HFFc6 (cell line): ENCODE data around the gene WLS. TPM values are rescaled to one million over a fixed set of nuclear protein-coding genes. Genes with fewer than 3 reads are reported as not detected.

Source experiments
- DNase-seq: peaks from one replicate; pipeline ENCODE4 v3.0.0-alpha.2; 2018
- H3K27ac Mint-ChIP-seq: 2 replicates; pipeline ENCODE4 v1.8.0; 2020; ENCODE audit warnings: mild to moderate bottlenecking, mixed read lengths
- H3K27me3 Mint-ChIP-seq: 2 replicates; pipeline ENCODE4 v1.8.0; 2021; ENCODE audit warnings: mild to moderate bottlenecking, moderate library complexity, mixed read lengths; ENCODE audit not compliant: insufficient read depth
- H3K36me3 Mint-ChIP-seq: 2 replicates; pipeline ENCODE4 v1.8.0; 2021; ENCODE audit warnings: low read depth, mixed read lengths
- H3K4me1 Mint-ChIP-seq: 2 replicates; pipeline ENCODE4 v1.8.0; 2020; ENCODE audit warnings: low read depth, mixed read lengths
- H3K4me3 Mint-ChIP-seq: 2 replicates; pipeline ENCODE4 v1.8.0; 2020; ENCODE audit warnings: mild to moderate bottlenecking, moderate library complexity, mixed read lengths
- H3K9me3 Mint-ChIP-seq: 2 replicates; pipeline ENCODE4 v1.8.0; 2020; ENCODE audit warnings: mild to moderate bottlenecking, mixed read lengths
- CTCF ChIP-seq: fragments of 200-600 bp; sonication (generic); IDR thresholded peaks from 2 replicates; pipeline ENCODE4 v1.5.0; 2021; ENCODE audit warnings: antibody characterized with exemption, mild to moderate bottlenecking
- total RNA-seq, 6 experiments: library from RNA; stranded (reverse); fragmentation: NEBNext Ultra II Directional; extraction: Animal tissue kit (Norgen Biotek cat#: 25700); gene quantifications; 2 replicates in 1 of 6; 3 replicates in 5 of 6; pipeline ENCODE4 v1.2.3, GENCODE V29; 2021

WLS gene
- total RNA-seq, 6 experiments from 2014 or later, result 39.4 to 52.0 (median 42.3) TPM

GRCh38 chr1:68147534-68148171, 84.7 kb downstream of the WLS start:
- H3K27me3 Mint-ChIP-seq, result no peaks in the 10 kb centered on the region
- H3K4me3 Mint-ChIP-seq, result no peak overlapping the region
- no peaks in the 10 kb centered on the region for H3K9me3 Mint-ChIP-seq
- H3K27ac Mint-ChIP-seq, result no peak overlapping the region
- DNase-seq, result no peak
- TF ChIP-seq CTCF, result no peak
- H3K36me3 Mint-ChIP-seq, result 0 out of 2 replicates have a peak, but pooled peaks cover 5% of the 10 kb centered on the region
- no peaks in the 10 kb centered on the region for H3K4me1 Mint-ChIP-seq

GRCh38 chr1:68145418-68146126, 86.8 kb downstream of the WLS start:
- no peak for DNase-seq
- Mint-ChIP-seq H3K4me3 (no peak overlapping the region), H3K4me1 (no peaks in the 10 kb centered on the region), H3K9me3 (no peaks in the 10 kb centered on the region), H3K27me3 (no peaks in the 10 kb centered on the region), H3K36me3 (0 out of 2 replicates have a peak, but pooled peaks cover 5% of the 10 kb centered on the region), H3K27ac (no peak overlapping the region)
- TF ChIP-seq CTCF, result no peak

- no peaks in the 10 kb centered on the region for H3K4me1 Mint-ChIP-seq
- DNase-seq, result no peak
- H3K9me3 Mint-ChIP-seq, result no peaks in the 10 kb centered on the region
- no peak overlapping the region for H3K27ac Mint-ChIP-seq
- H3K36me3 Mint-ChIP-seq, result 0 out of 2 replicates have a peak, but pooled peaks cover 5% of the 10 kb centered on the region
- no peak for TF ChIP-seq CTCF
- H3K27me3 Mint-ChIP-seq, result no peaks in the 10 kb centered on the region
- no peak overlapping the region for H3K4me3 Mint-ChIP-seq
Measured at GRCh38 chr1:68144856-68145255, 87.5 kb downstream of the WLS start.

GRCh38 chr1:68143633-68144032, 88.7 kb downstream of the WLS start:
- Mint-ChIP-seq H3K27me3 (no peaks in the 10 kb centered on the region), H3K36me3 (0 out of 2 replicates have a peak, but pooled peaks cover 5% of the 10 kb centered on the region), H3K27ac (no peak overlapping the region), H3K4me1 (no peaks in the 10 kb centered on the region), H3K9me3 (no peaks in the 10 kb centered on the region), H3K4me3 (no peak overlapping the region)
- DNase-seq, result no peak
- no peak for TF ChIP-seq CTCF

- Mint-ChIP-seq H3K36me3 (peaks cover 8% of the 10 kb centered on the region; the same call in 1 of the 2 replicates), H3K27ac (no peak overlapping the region), H3K27me3 (no peaks in the 10 kb centered on the region), H3K4me1 (no peaks in the 10 kb centered on the region), H3K4me3 (no peak overlapping the region), H3K9me3 (no peaks in the 10 kb centered on the region)
- DNase-seq, result no peak
- TF ChIP-seq CTCF, result no peak
Measured at GRCh38 chr1:68142461-68142860, 89.9 kb downstream of the WLS start.
